ENCODE data around the gene SLC17A8.
"Not testable (repeated sequence)": the region's sequence is repeated elsewhere in the genome, so short reads cannot be mapped to it uniquely, and the experiment has no call there.

Gene SLC17A8

DNA sequence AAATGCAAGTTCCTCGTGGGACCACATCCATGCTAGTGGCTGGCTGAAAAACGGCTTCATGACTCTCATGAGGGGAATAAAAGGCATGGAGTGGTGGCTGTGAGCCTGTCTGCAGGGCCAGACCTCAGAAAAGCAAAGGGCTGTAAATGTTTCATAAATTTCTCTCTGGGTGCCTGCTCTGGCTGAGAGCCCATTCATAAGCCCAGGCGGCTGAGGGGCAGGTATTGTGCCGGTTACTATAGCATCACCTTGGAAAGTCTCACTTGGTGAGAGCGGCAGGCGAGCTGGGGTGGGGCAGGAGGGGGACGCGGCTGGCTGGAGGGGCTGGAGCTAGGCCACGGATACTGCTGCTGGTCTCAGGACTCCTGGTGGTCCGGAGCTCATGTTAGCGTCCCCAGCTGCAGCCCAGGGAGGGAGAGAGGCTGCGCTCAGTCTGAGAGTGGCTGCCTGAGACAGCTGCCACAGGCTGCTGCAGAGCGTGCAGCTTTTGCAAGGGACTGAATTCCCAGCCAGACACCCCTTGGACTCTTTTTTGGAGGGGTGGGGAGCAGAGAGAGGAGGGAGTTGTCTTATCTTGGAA is at the start of gene SLC17A8:
SLC17A8 (plus strand) TSS at position 431 of the 580 bp plus-strand sequence. CDS start 318 bp downstream, outside the sequence.
- no peaks in the 10 kb centered on the region for H3K36me3 ChIP-seq
- H3K27me3 ChIP-seq = peaks cover 0 to 15% of the 10 kb centered on the region in 2 donors
- H3K4me3 ChIP-seq = no peak within 1 kb of the TSS
- no peak within 1 kb of the TSS for H3K27ac ChIP-seq
- DNase-seq = no peak
- no peaks in the 10 kb centered on the region for H3K9me3 ChIP-seq
- intact Hi-C loops (cut with DNase I; ENCODE audit: low total_unique reads) = no loop called here
- no peaks in the 10 kb centered on the region for H3K4me1 ChIP-seq
- TF ChIP-seq, protein P1, sequence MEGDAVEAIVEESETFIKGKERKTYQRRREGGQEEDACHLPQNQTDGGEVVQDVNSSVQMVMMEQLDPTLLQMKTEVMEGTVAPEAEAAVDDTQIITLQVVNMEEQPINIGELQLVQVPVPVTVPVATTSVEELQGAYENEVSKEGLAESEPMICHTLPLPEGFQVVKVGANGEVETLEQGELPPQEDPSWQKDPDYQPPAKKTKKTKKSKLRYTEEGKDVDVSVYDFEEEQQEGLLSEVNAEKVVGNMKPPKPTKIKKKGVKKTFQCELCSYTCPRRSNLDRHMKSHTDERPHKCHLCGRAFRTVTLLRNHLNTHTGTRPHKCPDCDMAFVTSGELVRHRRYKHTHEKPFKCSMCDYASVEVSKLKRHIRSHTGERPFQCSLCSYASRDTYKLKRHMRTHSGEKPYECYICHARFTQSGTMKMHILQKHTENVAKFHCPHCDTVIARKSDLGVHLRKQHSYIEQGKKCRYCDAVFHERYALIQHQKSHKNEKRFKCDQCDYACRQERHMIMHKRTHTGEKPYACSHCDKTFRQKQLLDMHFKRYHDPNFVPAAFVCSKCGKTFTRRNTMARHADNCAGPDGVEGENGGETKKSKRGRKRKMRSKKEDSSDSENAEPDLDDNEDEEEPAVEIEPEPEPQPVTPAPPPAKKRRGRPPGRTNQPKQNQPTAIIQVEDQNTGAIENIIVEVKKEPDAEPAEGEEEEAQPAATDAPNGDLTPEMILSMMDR (IDR thresholded peaks at IDR 0.05) = no peak

DNA sequence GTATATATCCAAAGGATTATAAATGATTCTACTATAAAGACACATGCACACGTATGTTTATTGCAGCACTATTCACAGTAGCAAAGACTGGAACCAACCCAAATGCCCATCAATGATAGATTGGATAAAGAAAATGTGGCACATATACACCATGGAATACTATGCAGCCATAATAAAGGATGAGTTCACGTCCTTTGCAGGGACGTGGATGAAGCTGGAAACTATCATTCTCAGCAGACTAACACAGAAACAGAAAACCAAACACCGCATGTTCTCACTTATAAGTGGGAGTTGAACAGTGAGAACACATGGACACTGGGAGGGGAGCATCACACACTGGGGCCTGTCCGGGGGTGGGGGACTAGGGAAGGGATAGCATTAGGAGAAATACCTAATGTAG is 48.7 kb upstream of the SLC17A8 start:
- intact Hi-C loops (cut with DNase I; ENCODE audit: low total_unique reads); H3K4me3 ChIP-seq: not testable (repeated sequence)

DNA sequence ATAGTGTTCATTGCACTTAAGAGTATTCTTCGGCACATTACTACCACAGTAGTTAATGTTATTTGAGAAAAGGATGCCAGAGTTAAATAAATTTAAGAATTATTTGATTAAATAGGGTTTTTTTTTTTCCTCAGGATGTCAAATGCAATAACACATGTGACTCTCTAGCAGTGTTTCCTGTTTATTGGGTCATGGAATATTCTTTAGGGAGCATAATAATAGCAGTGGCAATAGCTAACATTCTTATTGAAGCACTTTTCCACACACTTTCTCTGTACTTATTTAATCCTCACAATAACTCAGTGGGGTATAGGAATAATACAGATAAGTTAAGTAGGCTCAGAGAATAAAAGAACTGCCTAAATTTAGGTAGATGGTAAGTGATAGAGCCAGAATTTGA is 45.6 kb upstream of the SLC17A8 start:
- Histone ChIP-seq H3K27me3 (no peaks in the 10 kb centered on the region), H3K4me3 (no peak overlapping the region), H3K4me1 (no peaks in the 10 kb centered on the region), H3K36me3 (peaks cover 25 to 49% (median 33%) of the 10 kb centered on the region in 3 donors), H3K27ac (no peak overlapping the region), H3K9me3 (no peaks in the 10 kb centered on the region)
- TF ChIP-seq, protein P1 (IDR thresholded peaks at IDR 0.05) = no peak
- intact Hi-C loops (cut with DNase I; ENCODE audit: low total_unique reads) = no loop called here
- DNase-seq = no peak

More for the DNA sequence above, 48.7 kb upstream of the SLC17A8 start:
- not testable (repeated sequence) for H3K4me1 ChIP-seq, DNase-seq, H3K27me3 ChIP-seq, H3K27ac ChIP-seq, H3K9me3 ChIP-seq
- H3K36me3 ChIP-seq = peaks cover 27 to 41% (median 31%) of the 10 kb centered on the region in 3 donors

DNA sequence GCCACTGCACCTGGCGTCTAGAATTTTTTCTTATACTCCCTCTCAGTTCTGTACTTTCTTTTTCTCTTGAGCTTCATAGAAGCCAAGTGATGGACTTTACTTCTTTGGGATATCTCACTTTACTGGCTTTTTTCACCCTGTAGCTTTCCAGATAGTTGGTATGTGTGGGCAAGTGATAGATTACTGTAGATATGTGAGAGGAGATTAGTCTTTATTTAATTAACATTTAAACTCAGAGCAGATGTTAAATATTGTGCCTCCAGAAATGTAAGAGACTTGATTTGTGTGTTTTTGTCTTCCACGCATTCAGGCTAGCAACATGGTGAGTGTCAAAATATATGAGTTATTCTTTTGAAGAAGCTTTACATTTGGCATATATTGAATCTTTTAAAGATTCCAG is 39.5 kb upstream of the SLC17A8 start:
- peaks cover 49 to 57% (median 56%) of the 10 kb centered on the region in 3 donors for H3K36me3 ChIP-seq
- no peaks in the 10 kb centered on the region for H3K9me3 ChIP-seq
- no peak overlapping the region for H3K4me3 ChIP-seq
- no peak overlapping the region for H3K27ac ChIP-seq
- intact Hi-C loops (cut with DNase I; ENCODE audit: low total_unique reads) = no loop called here
- no peaks in the 10 kb centered on the region for H3K4me1 ChIP-seq
- TF ChIP-seq, protein P1 (IDR thresholded peaks at IDR 0.05) = no peak
- no peak for DNase-seq
- H3K27me3 ChIP-seq = no peaks in the 10 kb centered on the region

DNA sequence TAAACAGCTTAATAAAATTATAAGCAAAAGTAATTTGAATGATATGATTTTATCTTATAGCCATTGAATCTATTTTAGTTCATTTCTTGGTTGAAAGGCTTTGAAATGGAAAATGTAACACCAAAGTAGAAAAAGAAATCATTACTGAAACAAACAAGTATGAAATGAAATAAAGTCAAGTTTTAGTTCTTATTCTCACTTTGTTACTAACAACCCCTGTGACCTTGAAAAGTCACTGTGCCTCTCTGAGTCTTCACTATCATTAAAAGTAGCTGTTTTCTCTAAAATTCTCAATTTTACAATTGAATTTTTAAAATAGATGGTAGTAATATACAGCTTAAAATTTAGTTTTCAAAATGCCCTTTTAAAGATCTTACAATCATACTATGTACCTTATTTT is 32.4 kb upstream of the SLC17A8 start:
- no peaks in the 10 kb centered on the region for H3K9me3 ChIP-seq
- no peak overlapping the region for H3K4me3 ChIP-seq
- TF ChIP-seq, protein P1 (IDR thresholded peaks at IDR 0.05) = no peak
- no peaks in the 10 kb centered on the region for H3K4me1 ChIP-seq
- intact Hi-C loops (cut with DNase I; ENCODE audit: low total_unique reads) = no loop called here
- H3K36me3 ChIP-seq = peaks cover 22 to 38% (median 23%) of the 10 kb centered on the region in 3 donors
- H3K27me3 ChIP-seq = no peaks in the 10 kb centered on the region
- DNase-seq = no peak
- H3K27ac ChIP-seq = no peak overlapping the region

DNA sequence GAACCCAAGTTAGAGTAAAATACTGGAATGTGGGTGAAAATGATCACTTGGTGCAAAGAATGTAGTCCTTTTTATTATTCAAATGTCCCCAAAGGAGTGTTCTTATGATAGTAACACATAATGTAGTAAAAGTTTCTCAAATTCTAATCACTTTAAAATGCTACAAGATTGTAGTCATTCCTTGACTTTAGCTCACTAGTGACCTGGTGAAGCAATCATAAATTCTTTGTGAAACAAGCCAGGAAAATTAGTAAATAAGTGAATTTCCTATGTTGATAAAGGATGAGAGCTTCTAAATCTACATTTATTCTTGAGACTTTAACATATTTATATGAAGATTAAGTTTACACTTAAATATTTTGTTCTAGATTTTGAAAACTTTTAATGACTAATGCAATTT is 30.7 kb upstream of the SLC17A8 start:
- no peaks in the 10 kb centered on the region for H3K4me1 ChIP-seq
- TF ChIP-seq, protein P1 (IDR thresholded peaks at IDR 0.05) = no peak
- no peaks in the 10 kb centered on the region for H3K9me3 ChIP-seq
- no peak overlapping the region for H3K27ac ChIP-seq
- H3K27me3 ChIP-seq = no peaks in the 10 kb centered on the region
- H3K4me3 ChIP-seq = no peak overlapping the region
- peaks cover 28 to 53% (median 38%) of the 10 kb centered on the region in 3 donors for H3K36me3 ChIP-seq
- intact Hi-C loops (cut with DNase I; ENCODE audit: low total_unique reads) = no loop called here
- DNase-seq = no peak
